Measurements from ENCODE around the gene TFAP2E. TPM values are rescaled to one million over a fixed set of nuclear protein-coding genes. Genes with fewer than 3 reads are reported as not detected.

The TFAP2E gene
- total RNA-seq, result 1.2 TPM

GRCh38 chr1:35573198-35574124 is at the start of gene TFAP2E:
TSS of gene TFAP2E (plus strand) at chr1:35573314. CDS start at chr1:35573578, 264 bp downstream.
- no peak for DNase-seq (ENCODE audit: low spot score)

- DNase-seq (ENCODE audit: low spot score), result no peak
Measured at GRCh38 chr1:35524106-35524505, 49.0 kb upstream of the TFAP2E start.

GRCh38 chr1:35530168-35530567 is 42.9 kb upstream of the TFAP2E start:
- DNase-seq (ENCODE audit: low spot score), result no peak

GRCh38 chr1:35530946-35531345 is 42.2 kb upstream of the TFAP2E start:
- DNase-seq (ENCODE audit: low spot score), result no peak

- no peak for DNase-seq (ENCODE audit: low spot score)
Measured at GRCh38 chr1:35531368-35531767, 41.7 kb upstream of the TFAP2E start.

- no peak for DNase-seq (ENCODE audit: low spot score)
Measured at GRCh38 chr1:35532497-35533223, 40.5 kb upstream of the TFAP2E start.

GRCh38 chr1:35533586-35533985 is 39.5 kb upstream of the TFAP2E start:
- DNase-seq (ENCODE audit: low spot score), result no peak

- DNase-seq (ENCODE audit: low spot score), result no peak
Measured at GRCh38 chr1:35535243-35535642, 37.9 kb upstream of the TFAP2E start.

GRCh38 chr1:35536556-35537162 is 36.5 kb upstream of the TFAP2E start:
- no peak for DNase-seq (ENCODE audit: low spot score)

GRCh38 chr1:35537806-35538205 is 35.3 kb upstream of the TFAP2E start:
- DNase-seq (ENCODE audit: low spot score), result no peak

GRCh38 chr1:35539073-35539823 is 33.9 kb upstream of the TFAP2E start:
- DNase-seq (ENCODE audit: low spot score), result no peak

- DNase-seq (ENCODE audit: low spot score), result no peak
Measured at GRCh38 chr1:35539824-35540261, 33.3 kb upstream of the TFAP2E start.

- no peak for DNase-seq (ENCODE audit: low spot score)
Measured at GRCh38 chr1:35544976-35545375, 28.1 kb upstream of the TFAP2E start.

- DNase-seq (ENCODE audit: low spot score), result no peak
Measured at GRCh38 chr1:35546614-35547013, 26.5 kb upstream of the TFAP2E start.

GRCh38 chr1:35553851-35554250 is 19.3 kb upstream of the TFAP2E start:
- DNase-seq (ENCODE audit: low spot score), result no peak

GRCh38 chr1:35554266-35555211 is 18.6 kb upstream of the TFAP2E start:
- no peak for DNase-seq (ENCODE audit: low spot score)

- DNase-seq (ENCODE audit: low spot score), result no peak
Measured at GRCh38 chr1:35555212-35555584, 17.9 kb upstream of the TFAP2E start.

GRCh38 chr1:35555601-35556477 is 17.3 kb upstream of the TFAP2E start:
- DNase-seq (ENCODE audit: low spot score), result no peak

- no peak for DNase-seq (ENCODE audit: low spot score)
Measured at GRCh38 chr1:35556484-35557117, 16.5 kb upstream of the TFAP2E start.

Data from ureter (tissue), 1 donor.